Ovary (tissue), 3 donors: ENCODE measurements around the gene RSPH6A.

Experiments
- CTCF ChIP-seq, 3 donors: fragments of 450-650 bp in 2 of 3; fragments of 200-600 bp in 1 of 3; IDR thresholded peaks; one replicate each; pipeline versions ENCODE4 v1.5.1 to v1.8.0; 2016 to 2022; ENCODE audit warnings: antibody characterized with exemption in 3 of 3, mild to moderate bottlenecking in 1 of 3
- EP300 ChIP-seq: sonication (generic); formaldehyde crosslinking; IDR thresholded peaks from one replicate; pipeline ENCODE4 v1.6.1; 2017; ENCODE audit warnings: antibody characterized with exemption
- POLR2A ChIP-seq: fragments of 450-650 bp; IDR thresholded peaks from one replicate; pipeline ENCODE4 v1.6.1; 2017; ENCODE audit warnings: antibody characterized with exemption, mild to moderate bottlenecking, moderate library complexity
- donor health status: DM: no; HTN: no; CAD: no.

GRCh38 chr19:45862271-45862563 is 47.1 kb upstream of the RSPH6A start:
- TF ChIP-seq CTCF (IDR thresholded peaks at IDR 0.05): no peak
- TF ChIP-seq POLR2A: no peak
- TF ChIP-seq EP300: no peak
